Skeletal muscle tissue (tissue), 4 donors: ENCODE measurements around the gene PTPRN2. TPM values are rescaled to one million over a fixed set of nuclear protein-coding genes. Genes with fewer than 3 reads are reported as not detected.
"Not testable (repeated sequence)": the region's sequence is repeated elsewhere in the genome, so short reads cannot be mapped to it uniquely, and the experiment has no call there.

Source experiments
- H3K27ac ChIP-seq: one replicate; pipeline ENCODE4 v1.7.0; 2013; ENCODE audit warnings: mild to moderate bottlenecking, low read depth, low read length, inconsistent platforms
- H3K27me3 ChIP-seq, 3 donors: one replicate each; pipeline ENCODE4 v1.7.0; 2013; ENCODE audit warnings: low read length in 3 of 3; ENCODE audit not compliant: control insufficient read depth in 3 of 3, insufficient read depth in 3 of 3
- H3K36me3 ChIP-seq, 3 donors: one replicate each; pipeline ENCODE4 v1.7.0; 2013; ENCODE audit warnings: low read length in 3 of 3; ENCODE audit not compliant: control insufficient read depth in 3 of 3, insufficient read depth in 3 of 3
- H3K4me1 ChIP-seq, 3 donors: one replicate each; pipeline ENCODE4 v1.7.0; 2013; ENCODE audit warnings: low read length in 3 of 3, mild to moderate bottlenecking in 3 of 3; ENCODE audit not compliant: control insufficient read depth in 3 of 3, insufficient read depth in 3 of 3
- H3K4me3 ChIP-seq, 3 donors: one replicate each; pipeline ENCODE4 v1.7.0; 2013; ENCODE audit warnings: low read length in 3 of 3
- H3K9ac ChIP-seq, 3 donors: one replicate each; pipeline ENCODE4 v1.7.0; 2013; ENCODE audit warnings: low read length in 3 of 3, mild to moderate bottlenecking in 3 of 3, moderate library complexity in 2 of 3, low read depth in 1 of 3
- H3K9me3 ChIP-seq, 3 donors: one replicate each; pipeline ENCODE4 v1.7.0; 2013; ENCODE audit warnings: low read length in 3 of 3; ENCODE audit not compliant: control insufficient read depth in 3 of 3
- total RNA-seq: library from RNA; depleted of rRNA; stranded (reverse); fragments of >200 nt; gene quantifications from one replicate; pipeline ENCODE4 v1.2.3, GENCODE V29; 2014
- donor health status: Osteomylitis.

Gene PTPRN2
- total RNA-seq, 1 donor from 2014 or later, result 1.6 TPM

GRCh38 chr7:158529181-158530096 is 58.2 kb downstream of the PTPRN2 start:
- H3K36me3 ChIP-seq, result no peaks in the 10 kb centered on the region
- H3K27ac ChIP-seq, result no peak overlapping the region
- no peak overlapping the region for H3K4me3 ChIP-seq
- no peak overlapping the region for H3K9ac ChIP-seq
- peaks cover 8 to 28% (median 24%) of the 10 kb centered on the region in 3 donors for H3K27me3 ChIP-seq
- peaks cover 0 to 2% (median 0%) of the 10 kb centered on the region in 3 donors for H3K9me3 ChIP-seq
- H3K4me1 ChIP-seq, result no peaks in the 10 kb centered on the region

GRCh38 chr7:158527915-158528502 is 59.6 kb downstream of the PTPRN2 start:
- no peak overlapping the region for H3K9ac ChIP-seq
- peaks cover 0 to 2% (median 0%) of the 10 kb centered on the region in 3 donors for H3K9me3 ChIP-seq
- H3K27ac ChIP-seq, result no peak overlapping the region
- no peaks in the 10 kb centered on the region for H3K36me3 ChIP-seq
- no peaks in the 10 kb centered on the region for H3K4me1 ChIP-seq
- no peak overlapping the region for H3K4me3 ChIP-seq
- peaks cover 8 to 28% (median 24%) of the 10 kb centered on the region in 3 donors for H3K27me3 ChIP-seq

- Histone ChIP-seq H3K9ac (no peak overlapping the region), H3K36me3 (no peaks in the 10 kb centered on the region), H3K27ac (no peak overlapping the region), H3K9me3 (peaks cover 0 to 2% (median 0%) of the 10 kb centered on the region in 3 donors), H3K4me3 (no peak overlapping the region), H3K27me3 (peaks cover 5 to 28% (median 24%) of the 10 kb centered on the region in 3 donors), H3K4me1 (no peaks in the 10 kb centered on the region)
Observed at GRCh38 chr7:158527495-158527894, 60.1 kb downstream of the PTPRN2 start.

- H3K27me3 ChIP-seq, result peaks cover 5 to 28% (median 24%) of the 10 kb centered on the region in 3 donors
- H3K9ac ChIP-seq, result no peak overlapping the region
- H3K4me3 ChIP-seq, result no peak overlapping the region
- H3K9me3 ChIP-seq, result peaks cover 0 to 2% (median 0%) of the 10 kb centered on the region in 3 donors
- no peak overlapping the region for H3K27ac ChIP-seq
- H3K36me3 ChIP-seq, result no peaks in the 10 kb centered on the region
- H3K4me1 ChIP-seq, result no peaks in the 10 kb centered on the region
Observed at GRCh38 chr7:158527038-158527437, 60.6 kb downstream of the PTPRN2 start.

- H3K27ac ChIP-seq, result no peak overlapping the region
- no peak overlapping the region for H3K4me3 ChIP-seq
- peaks cover 0 to 2% (median 0%) of the 10 kb centered on the region in 3 donors for H3K9me3 ChIP-seq
- H3K27me3 ChIP-seq, result peaks cover 5 to 28% (median 24%) of the 10 kb centered on the region in 3 donors
- H3K9ac ChIP-seq, result no peak overlapping the region
- no peaks in the 10 kb centered on the region for H3K36me3 ChIP-seq
- no peaks in the 10 kb centered on the region for H3K4me1 ChIP-seq
Observed at GRCh38 chr7:158526531-158526930, 61.1 kb downstream of the PTPRN2 start.

- Histone ChIP-seq H3K4me1 (no peaks in the 10 kb centered on the region), H3K9me3 (no peaks in the 10 kb centered on the region), H3K4me3 (no peak overlapping the region), H3K27ac (no peak overlapping the region), H3K27me3 (peaks cover 5 to 28% (median 24%) of the 10 kb centered on the region in 3 donors), H3K36me3 (no peaks in the 10 kb centered on the region), H3K9ac (no peak overlapping the region)
Observed at GRCh38 chr7:158525648-158526484, 61.8 kb downstream of the PTPRN2 start.

DNA sequence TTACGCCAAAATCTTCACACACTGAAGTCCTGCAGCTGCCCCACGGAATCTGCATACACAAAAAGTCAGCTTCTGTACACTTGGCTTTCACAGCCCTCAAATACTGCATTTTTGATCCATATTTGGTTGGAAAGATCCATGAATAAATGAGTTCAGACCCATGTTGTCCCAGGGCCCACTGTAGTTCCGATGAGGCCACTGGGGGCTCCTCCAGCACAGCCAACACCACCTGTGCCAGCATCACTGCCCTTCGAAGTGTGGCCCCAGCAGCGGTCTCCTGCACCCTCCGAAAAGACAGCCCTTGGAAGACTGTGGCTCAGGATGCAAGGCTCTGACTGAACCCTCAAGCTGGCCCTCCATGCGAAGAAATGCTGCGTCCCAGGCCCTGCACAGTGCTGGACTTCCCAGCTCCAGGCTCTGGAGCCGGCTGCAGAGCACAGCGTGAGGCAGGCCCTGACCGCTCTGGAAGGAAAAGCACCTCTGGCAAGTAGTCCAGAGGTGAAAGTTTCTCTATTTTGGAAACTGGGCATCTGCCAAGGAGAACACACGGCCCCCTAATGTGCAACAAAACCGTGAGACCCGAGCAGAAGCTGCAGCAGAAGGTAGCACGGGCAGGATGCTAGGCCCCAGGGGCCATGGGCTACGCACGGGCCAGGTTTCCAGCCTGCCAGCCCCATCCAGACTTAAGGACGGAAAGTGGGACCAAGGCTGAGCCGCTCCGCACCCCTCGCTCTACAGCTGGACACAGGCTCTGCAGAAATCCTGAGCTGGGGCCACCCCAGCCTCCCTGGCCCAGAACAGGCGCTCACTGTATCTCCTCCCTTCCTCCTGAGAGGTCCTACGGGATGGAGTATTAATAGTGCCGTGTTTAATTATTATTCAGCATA is 62.6 kb downstream of the PTPRN2 start:
- Histone ChIP-seq H3K4me1 (no peaks in the 10 kb centered on the region), H3K9me3 (no peaks in the 10 kb centered on the region), H3K27ac (no peak overlapping the region), H3K4me3 (no peak overlapping the region), H3K36me3 (no peaks in the 10 kb centered on the region), H3K9ac (no peak overlapping the region), H3K27me3 (peaks cover 5 to 29% (median 19%) of the 10 kb centered on the region in 3 donors)

DNA sequence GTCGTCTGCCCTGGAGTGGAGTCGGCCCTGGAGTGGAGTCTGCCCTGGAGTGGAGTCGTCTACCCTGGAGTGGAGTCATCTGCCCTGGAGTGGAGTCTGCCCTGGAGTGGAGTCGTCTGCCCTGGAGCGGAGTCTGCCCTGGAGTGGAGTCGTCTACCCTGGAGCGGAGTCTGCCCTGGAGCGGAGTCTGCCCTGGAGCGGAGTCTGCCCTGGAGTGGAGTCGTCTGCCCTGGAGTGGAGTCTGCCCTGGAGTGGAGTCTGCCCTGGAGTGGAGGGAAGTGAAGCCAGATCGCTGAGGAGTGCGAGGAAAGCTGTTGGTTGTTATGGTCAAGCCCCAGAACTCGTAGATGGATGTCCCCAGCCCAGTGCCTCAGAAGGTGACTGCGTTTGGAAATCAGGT is 63.3 kb downstream of the PTPRN2 start:
- H3K27me3 ChIP-seq, result peaks cover 5 to 34% (median 19%) of the 10 kb centered on the region in 3 donors
- H3K4me1 ChIP-seq, H3K36me3 ChIP-seq, H3K9me3 ChIP-seq, H3K9ac ChIP-seq, H3K27ac ChIP-seq, H3K4me3 ChIP-seq: not testable (repeated sequence)

- H3K27me3 ChIP-seq, result peaks cover 5 to 38% (median 18%) of the 10 kb centered on the region in 3 donors
Observed at GRCh38 chr7:158523877-158524276, 63.7 kb downstream of the PTPRN2 start.

More at GRCh38 chr7:158523877-158524276, 63.7 kb downstream of the PTPRN2 start:
- H3K9ac ChIP-seq, H3K27ac ChIP-seq, H3K4me3 ChIP-seq, H3K4me1 ChIP-seq, H3K36me3 ChIP-seq, H3K9me3 ChIP-seq: not testable (repeated sequence)
